GM12864 (cell line): ENCODE results near the gene BANP.

ENCODE experiments used
- DNase-seq: peaks from one replicate; pipeline ENCODE4 v3.0.0-alpha.2; 2011; ENCODE audit warnings: low read depth
- H3K4me3 ChIP-seq: 2 replicates; pipeline ENCODE4 v1.5.1; 2011; ENCODE audit warnings: mild to moderate bottlenecking, low read depth, low read length, control low read depth
- CTCF ChIP-seq: IDR thresholded peaks from 2 replicates; pipeline ENCODE4 v1.5.1; 2011; ENCODE audit warnings: low read depth, mild to moderate bottlenecking, moderate library complexity, low read length, control low read depth, inconsistent platforms; ENCODE audit errors: missing control alignments

The BANP gene

DNA sequence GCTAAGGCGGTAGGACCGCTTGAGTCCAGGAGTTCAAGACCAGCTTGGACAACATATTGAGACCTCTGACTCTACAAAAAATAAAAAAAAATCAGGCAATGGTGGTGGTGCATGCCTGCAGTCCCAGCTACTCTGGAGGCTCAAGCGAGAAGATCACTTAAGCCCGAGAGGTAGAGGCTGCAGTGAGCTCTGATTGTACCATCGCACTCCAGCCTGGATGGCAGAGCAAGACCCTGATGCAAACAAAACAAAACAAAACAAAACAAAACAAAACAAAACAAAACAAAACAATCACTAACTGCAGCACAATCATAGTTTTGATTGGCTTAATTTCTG lies 2.5 kb upstream of the BANP start:
- TF ChIP-seq CTCF, result no peak
- H3K4me3 ChIP-seq, result no peak overlapping the region
- no peak for DNase-seq

- H3K4me3 ChIP-seq, result no peak overlapping the region
- DNase-seq, result no peak
- TF ChIP-seq CTCF, result no peak
Observed at GRCh38 chr16:87949071-87949744, 2.0 kb upstream of the BANP start.

- H3K4me3 ChIP-seq, result peak overlapping the region; percentile 87
- TF ChIP-seq CTCF, result no peak
- no peak for DNase-seq
Observed at GRCh38 chr16:87951552-87952538, 611 bp downstream of the BANP start.

DNA sequence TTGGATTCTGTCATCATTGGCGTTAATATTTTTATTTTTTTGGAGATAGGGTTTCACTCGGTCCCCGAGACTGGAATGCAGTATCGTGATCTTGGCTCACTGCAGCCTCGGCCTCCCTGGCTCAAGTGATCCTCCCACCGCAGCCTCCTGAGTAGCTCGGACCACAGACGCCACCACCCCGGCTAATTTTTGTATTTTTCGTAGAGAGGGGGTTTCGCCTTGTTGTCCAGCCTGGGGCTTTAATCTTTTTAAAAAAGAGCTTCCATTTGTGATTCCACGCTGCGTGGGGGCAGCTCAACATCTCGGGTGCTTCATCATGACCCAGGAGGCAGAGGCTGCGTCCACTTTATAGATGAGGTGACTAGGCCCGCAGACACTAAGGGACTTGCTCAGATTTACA lies 1.5 kb downstream of the BANP start:
- no peak for DNase-seq
- H3K4me3 ChIP-seq, result peak overlapping the region; percentile 87
- TF ChIP-seq CTCF, result no peak

GRCh38 chr16:87953308-87954215 lies 2.3 kb downstream of the BANP start:
- H3K4me3 ChIP-seq, result no peak overlapping the region
- DNase-seq, result no peak
- TF ChIP-seq CTCF, result no peak

GRCh38 chr16:87954361-87954760 lies 3.1 kb downstream of the BANP start:
- no peak for DNase-seq
- no peak for TF ChIP-seq CTCF
- no peak overlapping the region for H3K4me3 ChIP-seq
